ENCODE data around the gene USP22.

- no peak for TF ChIP-seq CTCF (IDR thresholded peaks at IDR 0.05; ENCODE audit: low read length)
- no peak for TF ChIP-seq EZH2 (optimal IDR thresholded peaks at IDR 0.05; ENCODE audit: low read depth, low read length)
These were observed 13.3 kb downstream of the USP22 start for GRCh38 chr17:21029515-21029914.
